ENCODE data around the gene CPLX1.
A peak's percentile ranks its signal among the peaks of the same experiment; 100 is the strongest.

Gene CPLX1

DNA sequence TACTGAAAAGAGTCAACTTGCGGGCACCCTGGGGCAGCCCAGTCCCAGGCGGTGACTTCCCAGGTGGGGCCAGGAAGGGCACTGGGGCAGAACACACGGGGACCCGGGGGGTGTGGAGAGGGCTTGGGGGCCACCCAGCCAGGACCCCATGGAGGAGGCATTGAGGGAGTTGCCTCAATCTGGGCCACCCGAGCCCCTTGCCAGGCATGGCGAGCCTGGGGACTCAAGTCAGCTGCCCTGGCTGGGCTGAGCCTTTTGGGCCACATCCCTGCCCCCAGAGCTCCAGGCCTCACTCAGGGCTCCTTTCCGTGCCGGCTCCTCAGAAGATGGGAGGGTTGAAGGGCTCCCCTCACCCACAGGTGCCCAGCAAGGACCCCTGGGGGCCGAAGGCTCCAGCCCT lies 6.6 kb upstream of the CPLX1 start:
- Mint-ChIP-seq H3K27me3 (ENCODE audit: low read depth) (peaks cover 14% of the 10 kb centered on the region), H3K4me1 (ENCODE audit: low read depth) (peaks cover 1% of the 10 kb centered on the region), H3K27ac (no peak overlapping the region), H3K4me3 (no peak overlapping the region), H3K9me3 (peaks cover 2% of the 10 kb centered on the region), H3K36me3 (ENCODE audit: low read depth) (peaks cover 2% of the 10 kb centered on the region)

DNA sequence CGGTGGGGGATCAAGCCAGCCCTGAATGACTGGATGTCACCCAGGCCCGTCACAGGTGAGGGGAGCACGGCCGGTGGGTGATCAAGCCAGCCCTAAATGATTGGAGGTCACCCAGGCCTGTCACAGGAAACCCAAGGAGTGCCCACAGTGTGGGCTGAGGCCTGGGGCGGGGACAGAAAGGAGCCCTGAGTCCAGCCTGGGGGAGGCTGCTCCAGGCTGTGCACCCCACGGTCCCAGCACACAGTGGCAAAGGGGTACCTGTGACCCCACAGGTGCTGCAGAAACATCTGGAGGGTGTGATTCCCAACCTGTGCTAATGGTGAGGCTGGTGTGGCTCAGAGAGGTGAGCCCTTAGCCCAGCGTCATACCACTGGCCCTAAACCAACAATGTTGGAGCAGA lies 6.2 kb upstream of the CPLX1 start:
- H3K9me3 Mint-ChIP-seq = no peaks in the 10 kb centered on the region
- peaks cover 1% of the 10 kb centered on the region for H3K4me1 Mint-ChIP-seq (ENCODE audit: low read depth)
- no peak overlapping the region for H3K27ac Mint-ChIP-seq
- H3K36me3 Mint-ChIP-seq (ENCODE audit: low read depth) = peaks cover 2% of the 10 kb centered on the region
- H3K27me3 Mint-ChIP-seq (ENCODE audit: low read depth) = peaks cover 17% of the 10 kb centered on the region
- no peak overlapping the region for H3K4me3 Mint-ChIP-seq

DNA sequence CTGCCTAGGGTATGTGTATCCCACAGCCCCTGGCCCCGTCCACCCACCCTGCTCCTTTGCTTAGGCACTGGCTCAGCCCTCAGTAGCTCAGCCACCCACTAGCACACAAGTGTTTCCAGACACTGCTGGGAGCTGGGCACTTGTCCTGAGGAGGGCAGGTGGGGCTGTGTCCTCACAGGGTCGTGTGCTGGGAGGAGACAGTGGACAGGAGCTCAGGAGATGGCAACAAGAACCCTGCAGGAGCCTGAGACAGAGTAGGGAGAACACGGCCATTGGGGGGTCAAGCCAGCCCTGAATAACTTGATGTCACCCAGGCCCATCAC lies 5.5 kb upstream of the CPLX1 start:
- peaks cover 1% of the 10 kb centered on the region for H3K4me1 Mint-ChIP-seq (ENCODE audit: low read depth)
- no peaks in the 10 kb centered on the region for H3K9me3 Mint-ChIP-seq
- no peak overlapping the region for H3K4me3 Mint-ChIP-seq
- H3K36me3 Mint-ChIP-seq (ENCODE audit: low read depth) = peaks cover 2% of the 10 kb centered on the region
- H3K27me3 Mint-ChIP-seq (ENCODE audit: low read depth) = peaks cover 17% of the 10 kb centered on the region
- H3K27ac Mint-ChIP-seq = no peak overlapping the region

DNA sequence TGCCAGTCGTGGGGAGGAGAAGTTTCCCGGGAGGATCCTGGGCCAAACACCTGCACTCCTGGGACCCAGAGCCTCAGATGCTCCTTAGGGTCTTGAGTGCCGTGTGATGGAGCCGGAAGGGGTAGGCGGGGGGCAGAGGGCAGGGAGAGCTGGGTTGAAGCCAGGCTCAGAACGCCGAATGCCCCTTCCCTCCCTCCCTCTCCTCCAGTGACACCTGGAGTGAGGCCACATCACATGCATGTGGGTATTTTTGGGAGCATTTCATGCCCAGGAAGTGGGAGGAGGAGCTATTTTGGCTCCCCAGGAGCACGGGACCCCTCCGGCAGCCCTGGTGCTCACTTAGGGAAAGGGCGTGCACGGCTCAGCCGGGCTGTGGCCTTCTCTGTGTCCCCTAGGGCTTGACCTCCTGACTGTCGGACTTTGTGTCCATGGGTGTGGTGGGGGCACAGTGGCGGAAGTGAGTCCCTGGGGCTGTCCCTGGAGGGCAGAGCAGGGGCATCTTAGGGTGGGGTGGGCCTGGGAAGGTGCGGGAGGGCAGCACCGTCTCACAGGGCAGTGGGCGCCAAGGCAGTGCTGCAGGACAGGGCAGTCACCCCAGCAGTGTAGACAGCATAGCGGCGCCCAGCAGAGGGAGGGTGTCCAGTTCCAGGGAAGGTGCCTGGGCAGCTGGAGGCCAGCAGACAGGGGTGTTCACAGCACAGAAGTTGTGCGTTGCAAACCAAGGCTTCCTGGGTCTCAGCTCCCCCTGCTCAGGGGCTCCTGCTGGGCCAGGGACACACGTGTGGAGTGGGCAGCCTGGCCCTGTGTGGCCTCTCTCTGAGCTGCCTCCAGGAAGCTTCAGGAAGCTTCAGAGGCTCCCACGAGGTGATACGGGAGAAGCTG lies 4.9 kb upstream of the CPLX1 start:
- no peak overlapping the region for H3K4me3 Mint-ChIP-seq
- H3K27me3 Mint-ChIP-seq (ENCODE audit: low read depth) = peaks cover 17% of the 10 kb centered on the region
- H3K4me1 Mint-ChIP-seq (ENCODE audit: low read depth) = peaks cover 1% of the 10 kb centered on the region
- peaks cover 2% of the 10 kb centered on the region for H3K36me3 Mint-ChIP-seq (ENCODE audit: low read depth)
- H3K9me3 Mint-ChIP-seq = no peaks in the 10 kb centered on the region
- H3K27ac Mint-ChIP-seq = no peak overlapping the region

DNA sequence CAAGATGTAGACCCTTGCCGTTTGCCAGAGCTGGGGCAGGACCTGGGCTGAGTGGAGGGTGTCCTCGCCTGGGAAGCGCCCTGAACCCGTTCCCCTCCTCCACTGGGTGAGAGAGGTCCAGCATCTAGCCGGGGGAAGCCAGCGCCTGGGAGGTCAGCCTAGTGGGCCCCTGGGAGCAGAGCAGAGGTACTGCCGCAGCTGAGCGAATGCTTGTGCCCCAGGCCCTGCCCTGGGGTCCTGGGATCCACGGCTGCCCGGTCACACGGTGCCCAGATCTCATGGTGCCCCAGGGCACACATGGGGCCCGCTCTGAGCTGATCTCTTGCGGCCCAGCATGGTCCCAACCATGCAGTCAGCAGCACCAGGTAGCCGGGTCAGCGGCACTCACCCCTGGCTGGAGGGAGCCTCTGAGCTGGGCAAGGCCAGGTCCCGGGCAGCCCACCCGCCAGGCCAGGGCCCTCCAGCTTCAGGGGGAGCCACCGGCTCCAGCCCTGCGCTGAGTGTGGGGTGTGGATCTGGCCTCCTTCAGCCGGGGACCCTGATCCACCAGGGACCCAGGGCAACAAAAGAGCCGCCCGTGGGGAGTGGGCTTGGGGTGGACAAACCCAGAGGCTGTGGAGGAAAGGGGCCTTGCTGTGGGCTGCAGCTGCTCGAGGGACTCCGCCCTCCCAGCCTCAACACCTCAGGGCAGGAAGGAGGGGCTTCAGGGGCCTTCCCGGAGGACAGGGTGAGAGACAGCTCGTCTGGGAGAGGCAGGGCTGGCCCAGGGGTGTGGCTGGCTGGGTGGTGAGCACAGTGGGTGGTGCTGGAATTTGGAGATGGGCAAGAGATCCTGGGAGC lies 4.1 kb upstream of the CPLX1 start:
- peaks cover 2% of the 10 kb centered on the region for H3K36me3 Mint-ChIP-seq (ENCODE audit: low read depth)
- H3K27me3 Mint-ChIP-seq (ENCODE audit: low read depth) = peaks cover 17% of the 10 kb centered on the region
- H3K9me3 Mint-ChIP-seq = no peaks in the 10 kb centered on the region
- peaks cover 1% of the 10 kb centered on the region for H3K4me1 Mint-ChIP-seq (ENCODE audit: low read depth)
- no peak overlapping the region for H3K4me3 Mint-ChIP-seq
- no peak overlapping the region for H3K27ac Mint-ChIP-seq

DNA sequence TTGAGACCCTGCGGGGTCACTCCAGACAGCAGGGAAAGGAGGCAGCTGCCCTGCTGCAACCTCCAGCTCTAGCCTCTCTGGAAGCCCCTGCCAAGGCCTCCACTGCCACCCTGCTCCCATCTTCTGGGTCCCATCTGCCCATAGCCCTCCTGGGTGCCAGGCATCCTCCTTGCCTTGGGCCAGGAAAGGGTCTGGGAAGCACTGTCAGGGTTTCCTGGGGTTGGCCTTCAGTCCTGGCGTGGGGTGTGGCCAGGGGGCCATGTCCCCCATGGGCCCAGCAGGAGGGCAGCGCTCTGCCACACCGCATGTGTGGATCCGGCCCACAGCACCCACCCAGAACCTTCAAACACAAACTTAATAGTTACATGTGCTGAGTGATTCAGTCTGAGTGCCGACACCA lies 3.4 kb upstream of the CPLX1 start:
- peaks cover 21% of the 10 kb centered on the region for H3K27me3 Mint-ChIP-seq (ENCODE audit: low read depth)
- H3K27ac Mint-ChIP-seq = no peak overlapping the region

DNA sequence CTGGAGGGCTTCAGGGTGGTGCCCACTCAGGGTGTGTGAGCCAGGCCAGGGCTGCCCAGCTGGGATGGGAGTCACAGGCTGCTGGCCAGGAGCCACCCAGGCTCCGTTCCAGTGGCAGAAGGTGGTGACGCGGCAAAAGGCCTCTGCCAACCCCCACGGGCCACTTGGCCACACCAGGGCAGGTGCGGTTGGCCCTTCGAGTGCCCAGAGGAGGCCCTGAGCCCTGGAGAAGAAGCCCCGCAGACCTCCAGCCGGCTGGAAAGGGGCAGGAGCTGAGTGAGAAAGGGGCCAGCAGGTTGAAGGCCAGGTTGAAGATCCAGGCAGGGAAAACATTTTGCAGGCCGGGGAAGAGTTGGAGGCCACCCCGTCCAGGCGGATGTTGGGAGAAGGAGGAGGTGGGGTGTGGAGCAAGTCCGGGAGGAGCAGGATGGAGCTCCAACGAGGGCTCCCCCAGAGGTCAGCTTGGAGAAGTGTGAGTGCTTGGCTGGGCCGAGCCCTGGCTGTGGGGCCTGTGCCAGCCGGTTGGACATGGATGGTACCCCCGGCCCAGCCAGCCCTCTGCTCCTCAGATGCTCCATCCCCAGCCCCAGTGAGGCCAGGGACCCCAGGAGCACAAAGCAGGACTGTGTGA lies 2.8 kb upstream of the CPLX1 start:
- Mint-ChIP-seq H3K27ac (no peak overlapping the region), H3K36me3 (ENCODE audit: low read depth) (peaks cover 2% of the 10 kb centered on the region), H3K27me3 (ENCODE audit: low read depth) (peaks cover 22% of the 10 kb centered on the region), H3K4me1 (ENCODE audit: low read depth) (peaks cover 1% of the 10 kb centered on the region), H3K4me3 (no peak overlapping the region), H3K9me3 (no peaks in the 10 kb centered on the region)

More for the DNA sequence above, 3.4 kb upstream of the CPLX1 start:
- Mint-ChIP-seq H3K9me3 (no peaks in the 10 kb centered on the region), H3K4me1 (ENCODE audit: low read depth) (peaks cover 1% of the 10 kb centered on the region), H3K36me3 (ENCODE audit: low read depth) (peaks cover 2% of the 10 kb centered on the region), H3K4me3 (no peak overlapping the region)

DNA sequence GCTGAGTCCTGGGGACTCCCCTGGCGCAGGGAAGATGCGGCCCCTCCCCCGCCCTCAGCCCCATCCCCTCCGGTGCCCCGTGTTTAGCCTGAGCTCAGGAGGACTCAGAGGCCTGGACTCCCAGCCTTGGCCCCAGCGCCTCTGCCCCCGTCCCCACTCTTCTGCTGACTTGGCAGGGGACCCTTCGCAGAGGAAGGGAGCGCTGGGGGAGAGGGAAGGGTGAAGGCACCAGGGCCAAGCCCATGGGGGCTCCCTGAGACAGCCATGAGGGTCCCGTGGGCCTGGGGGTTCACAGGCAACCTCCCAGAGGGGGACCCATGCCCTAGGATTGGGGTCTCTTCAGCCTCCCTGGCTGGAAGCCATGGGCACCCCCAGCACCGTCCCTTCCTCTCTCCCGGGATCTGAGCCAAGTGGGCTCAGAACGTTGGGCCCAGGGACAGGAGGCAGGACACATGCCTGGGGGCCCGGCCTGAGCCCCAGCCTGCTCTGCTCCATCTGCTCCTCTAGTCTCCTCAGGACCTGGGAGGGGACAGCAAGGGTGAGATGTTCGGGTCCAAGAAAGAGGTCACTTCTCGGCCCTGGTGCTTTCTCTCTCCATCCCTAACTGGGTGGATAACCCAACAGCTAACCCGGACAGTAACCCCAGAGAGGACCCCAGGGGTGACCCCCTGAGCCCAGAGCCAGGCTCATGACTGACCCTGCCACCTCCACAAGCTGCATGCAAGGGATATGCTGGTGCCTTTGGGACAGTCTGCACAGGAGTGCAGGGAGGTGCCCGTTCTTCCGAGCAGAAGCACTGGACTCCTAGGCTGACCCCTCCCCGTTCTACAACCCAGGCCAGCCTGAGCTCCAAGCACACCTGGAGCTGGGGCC lies 1.5 kb upstream of the CPLX1 start:
- no peak overlapping the region for H3K27ac Mint-ChIP-seq
- H3K4me3 Mint-ChIP-seq = peak overlapping the region; percentile 11
- H3K36me3 Mint-ChIP-seq (ENCODE audit: low read depth) = peaks cover 2% of the 10 kb centered on the region
- peaks cover 1% of the 10 kb centered on the region for H3K4me1 Mint-ChIP-seq (ENCODE audit: low read depth)
- no peaks in the 10 kb centered on the region for H3K9me3 Mint-ChIP-seq
- peaks cover 29% of the 10 kb centered on the region for H3K27me3 Mint-ChIP-seq (ENCODE audit: low read depth)

DNA sequence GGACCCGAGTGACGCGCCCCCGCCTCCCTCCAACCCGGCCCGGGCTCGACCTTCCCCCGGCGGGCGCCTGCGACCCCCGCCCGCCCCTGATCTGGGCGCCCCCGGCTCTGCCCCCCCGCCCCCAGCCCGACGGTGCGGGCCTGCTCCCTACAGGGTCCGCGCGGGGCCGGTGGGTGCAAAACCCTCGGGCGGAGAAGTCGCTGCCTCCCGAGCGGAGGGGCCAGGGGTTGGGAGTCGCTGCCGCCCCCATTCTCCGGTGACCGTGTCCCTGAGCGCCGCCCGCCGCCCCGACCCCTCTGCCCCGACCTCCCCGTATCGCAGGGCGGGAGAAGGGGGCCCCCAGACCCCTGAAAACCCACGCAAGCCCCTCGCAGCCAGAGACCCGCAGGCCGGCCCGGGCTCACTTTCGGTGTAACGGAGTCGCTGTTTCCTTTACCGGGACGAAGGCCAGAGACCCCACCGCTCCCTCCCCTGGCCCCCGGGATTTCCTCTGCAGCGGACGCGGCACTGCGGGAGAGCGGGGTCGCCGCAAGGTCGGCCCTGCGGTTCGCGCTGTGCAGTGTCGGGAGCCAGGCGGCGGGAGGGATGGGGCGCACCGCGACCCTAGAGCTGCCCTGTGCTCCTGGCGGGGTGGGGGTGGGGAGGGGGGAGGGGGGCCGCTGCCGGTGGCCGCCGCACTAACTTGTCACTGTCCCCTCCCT lies 729 bp upstream of the CPLX1 start:
- Mint-ChIP-seq H3K9me3 (no peaks in the 10 kb centered on the region), H3K27me3 (ENCODE audit: low read depth) (peaks cover 36% of the 10 kb centered on the region), H3K36me3 (ENCODE audit: low read depth) (peaks cover 2% of the 10 kb centered on the region), H3K4me3 (no peak overlapping the region), H3K27ac (no peak overlapping the region), H3K4me1 (ENCODE audit: low read depth) (peaks cover 1% of the 10 kb centered on the region)

DNA sequence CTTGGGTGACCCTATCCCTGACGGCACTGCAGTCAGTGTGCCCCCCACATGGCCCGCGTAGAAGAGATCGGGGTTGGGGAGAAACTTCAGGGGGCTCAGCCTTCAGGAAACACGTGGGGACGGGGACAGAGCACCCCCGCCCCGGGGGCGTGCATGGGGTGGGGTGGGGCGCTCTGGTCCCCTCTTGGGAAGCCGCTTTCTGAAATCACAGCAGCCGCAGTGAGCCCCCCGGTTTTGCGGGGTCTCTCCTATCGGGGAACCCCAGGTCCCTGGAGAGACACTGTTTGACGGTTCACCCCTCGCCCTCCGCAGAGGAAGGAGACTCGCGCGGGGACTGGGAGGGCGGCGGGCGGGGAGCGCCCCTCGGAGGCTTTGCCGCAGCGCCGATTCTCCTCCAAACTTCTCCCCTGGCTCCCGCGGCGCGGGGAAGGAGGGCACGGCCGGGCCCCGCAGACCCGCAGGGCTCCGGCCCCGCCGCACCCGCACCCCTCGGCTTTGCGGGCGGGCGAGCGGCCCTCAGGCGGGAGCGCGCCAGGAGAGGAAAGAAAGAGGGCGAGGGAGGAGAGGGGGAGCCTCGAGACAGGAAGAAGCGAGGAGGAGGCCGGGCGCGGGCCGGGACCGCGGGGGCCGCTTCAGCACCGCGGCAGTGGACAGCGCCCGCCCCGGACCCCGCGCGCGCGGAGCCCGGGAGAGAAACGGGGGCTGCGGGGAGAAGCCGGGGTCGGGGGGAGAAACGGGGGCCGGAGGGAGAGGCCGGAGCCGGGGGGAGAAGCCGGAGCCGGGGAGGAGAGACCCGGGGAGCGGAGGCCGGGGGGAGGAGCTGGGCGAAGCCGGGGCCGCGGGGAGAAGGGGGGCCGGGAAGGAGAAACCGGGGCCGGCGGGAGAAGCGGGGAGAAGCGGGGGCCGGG lies 612 bp downstream of the CPLX1 start:
- peaks cover 36% of the 10 kb centered on the region for H3K27me3 Mint-ChIP-seq (ENCODE audit: low read depth)

DNA sequence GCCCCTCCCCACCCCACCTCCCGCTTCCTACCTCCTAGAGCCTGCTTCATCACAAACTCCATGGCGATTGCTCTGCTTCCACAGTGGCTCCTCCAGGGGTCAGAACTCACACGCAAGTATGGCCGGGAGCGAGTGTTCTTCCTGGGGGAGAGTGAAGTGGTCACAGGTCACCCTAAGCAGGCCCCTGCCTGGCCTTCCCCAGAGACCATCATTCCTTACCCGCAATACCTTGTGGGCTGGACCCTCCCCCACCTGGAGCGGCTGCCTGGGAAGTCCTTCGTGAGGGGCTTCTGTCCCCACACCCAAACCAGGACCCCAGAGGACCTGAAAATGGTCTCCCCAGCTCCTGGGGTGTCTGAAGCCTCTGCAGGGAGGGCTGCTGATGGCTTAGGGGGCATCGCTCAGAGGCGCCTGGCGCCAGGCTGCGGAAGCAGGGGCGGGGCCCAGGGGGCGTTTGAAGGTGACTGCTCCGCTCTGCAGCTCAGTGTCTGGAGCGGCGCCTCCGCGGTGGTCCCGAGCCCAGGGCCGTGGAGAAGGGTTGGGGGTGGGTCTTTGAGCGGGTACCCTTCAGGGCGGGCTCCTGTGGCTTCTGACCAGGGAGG lies 1.4 kb downstream of the CPLX1 start:
- Mint-ChIP-seq H3K9me3 (no peaks in the 10 kb centered on the region), H3K4me3 (no peak overlapping the region), H3K4me1 (ENCODE audit: low read depth) (peaks cover 1% of the 10 kb centered on the region), H3K36me3 (ENCODE audit: low read depth) (peaks cover 2% of the 10 kb centered on the region), H3K27ac (no peak overlapping the region), H3K27me3 (ENCODE audit: low read depth) (peaks cover 36% of the 10 kb centered on the region)

More for the DNA sequence above, 612 bp downstream of the CPLX1 start:
- Mint-ChIP-seq H3K27ac (no peak overlapping the region), H3K4me3 (no peak overlapping the region), H3K4me1 (ENCODE audit: low read depth) (peaks cover 1% of the 10 kb centered on the region), H3K9me3 (no peaks in the 10 kb centered on the region), H3K36me3 (ENCODE audit: low read depth) (peaks cover 2% of the 10 kb centered on the region)

DNA sequence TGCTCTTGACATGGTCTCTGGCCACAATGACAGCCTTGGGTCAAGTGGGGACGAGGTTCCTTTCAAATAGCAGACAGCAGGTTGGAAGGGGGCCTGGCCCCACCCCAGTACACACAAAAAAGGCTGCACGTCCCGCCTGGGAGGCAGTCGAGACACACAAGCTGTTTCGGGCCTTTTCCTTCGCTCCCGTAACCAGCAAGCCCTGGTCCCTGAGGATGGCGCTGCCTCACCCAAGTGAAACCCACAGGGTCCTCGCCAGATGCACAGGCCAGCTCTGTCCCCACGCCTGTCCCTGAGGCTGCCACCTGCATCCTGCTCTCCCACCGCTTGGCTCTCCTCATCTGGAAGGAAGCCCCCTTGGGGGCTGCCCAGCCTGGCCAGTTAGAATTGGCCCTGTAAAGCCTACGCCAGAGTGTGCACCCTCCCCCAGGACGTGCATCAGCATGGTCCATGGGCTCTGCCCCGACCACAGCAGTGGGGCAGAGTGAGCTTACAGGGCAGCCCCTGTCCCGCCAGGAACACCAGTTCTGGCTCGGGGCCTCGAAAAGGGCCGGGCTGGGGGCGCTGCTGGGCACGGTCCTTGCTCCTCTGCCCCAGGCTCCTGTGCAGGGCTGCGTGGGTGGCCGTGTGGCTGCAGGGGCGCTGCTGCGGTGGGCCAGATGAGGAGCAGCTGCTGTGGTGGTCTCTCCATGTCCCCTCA lies 2.0 kb downstream of the CPLX1 start:
- Mint-ChIP-seq H3K9me3 (no peaks in the 10 kb centered on the region), H3K27me3 (ENCODE audit: low read depth) (peaks cover 36% of the 10 kb centered on the region), H3K4me3 (no peak overlapping the region), H3K4me1 (ENCODE audit: low read depth) (peaks cover 1% of the 10 kb centered on the region), H3K27ac (no peak overlapping the region), H3K36me3 (ENCODE audit: low read depth) (peaks cover 2% of the 10 kb centered on the region)

Data from T-helper 1 cell treated with Interleukin-12 subunit alpha and Interleukin-12 subunit beta and Interleukin-4 antibody, amounts not matched to agents 30 μg/mL and 1 μg/mL, for 36 hours (primary cell).